Measurements from ENCODE around the gene TMEM219.
A peak's percentile ranks its signal among the peaks of the same experiment; 100 is the strongest.
"Not testable (repeated sequence)": the region's sequence is repeated elsewhere in the genome, so short reads cannot be mapped to it uniquely, and the experiment has no call there.

Gene TMEM219

DNA sequence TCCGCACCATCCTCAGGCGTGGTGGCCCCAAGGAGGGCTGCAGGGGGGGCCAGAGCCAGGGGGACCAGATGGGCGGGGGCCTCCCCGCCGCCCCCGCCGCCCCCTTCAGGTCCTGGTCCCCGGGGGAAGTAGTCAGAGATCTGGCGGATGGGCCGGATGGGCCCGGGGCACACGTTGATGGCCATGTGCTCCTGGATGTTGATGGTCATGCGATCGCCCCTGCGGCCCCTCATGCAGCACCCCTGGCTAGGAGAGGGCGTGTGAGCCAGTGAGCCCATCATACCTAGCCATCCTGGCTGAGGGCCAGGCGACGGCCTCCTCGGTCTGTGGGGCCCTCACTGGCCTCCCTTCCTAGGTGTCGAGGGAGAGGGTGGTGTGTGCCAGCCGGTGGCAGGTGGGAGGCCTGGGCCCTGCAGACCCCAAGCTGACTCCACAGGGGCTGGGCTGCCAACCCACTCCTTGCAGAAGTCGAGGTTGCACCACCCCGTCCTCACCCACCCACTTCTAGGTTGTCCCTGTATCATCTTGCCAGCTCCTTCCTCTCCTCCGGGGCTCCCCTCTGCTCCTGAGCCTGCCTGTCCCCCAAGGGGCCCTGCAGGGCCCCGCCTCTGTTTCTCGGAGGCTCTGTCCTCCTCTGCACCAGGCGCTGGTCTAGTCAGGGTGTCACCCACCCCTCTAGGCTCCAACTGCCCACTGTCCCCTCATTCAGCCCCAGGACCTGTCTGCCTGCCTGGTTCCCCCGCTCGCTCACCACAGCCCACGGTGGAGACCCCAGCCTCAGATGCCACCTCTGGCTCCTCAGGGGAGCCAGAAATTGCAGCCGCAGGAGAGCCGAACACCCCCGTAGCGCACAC is 48.3 kb downstream of the TMEM219 start:
- peaks cover 10% of the 10 kb centered on the region for H3K4me1 ChIP-seq (ENCODE audit: insufficient read depth, low read length)
- no peaks in the 10 kb centered on the region for H3K27me3 ChIP-seq (ENCODE audit: insufficient read depth, low read length)
- H3K36me3 ChIP-seq (ENCODE audit: insufficient read depth, low read length) = no peaks in the 10 kb centered on the region
- peak overlapping the region; percentile 71 for H3K4me3 ChIP-seq (ENCODE audit: low read length)
- H2AFZ ChIP-seq (ENCODE audit: low read depth, low read length) = peak overlapping the region; percentile 92
- no peaks in the 10 kb centered on the region for H3K9me3 ChIP-seq (ENCODE audit: low read length)

DNA sequence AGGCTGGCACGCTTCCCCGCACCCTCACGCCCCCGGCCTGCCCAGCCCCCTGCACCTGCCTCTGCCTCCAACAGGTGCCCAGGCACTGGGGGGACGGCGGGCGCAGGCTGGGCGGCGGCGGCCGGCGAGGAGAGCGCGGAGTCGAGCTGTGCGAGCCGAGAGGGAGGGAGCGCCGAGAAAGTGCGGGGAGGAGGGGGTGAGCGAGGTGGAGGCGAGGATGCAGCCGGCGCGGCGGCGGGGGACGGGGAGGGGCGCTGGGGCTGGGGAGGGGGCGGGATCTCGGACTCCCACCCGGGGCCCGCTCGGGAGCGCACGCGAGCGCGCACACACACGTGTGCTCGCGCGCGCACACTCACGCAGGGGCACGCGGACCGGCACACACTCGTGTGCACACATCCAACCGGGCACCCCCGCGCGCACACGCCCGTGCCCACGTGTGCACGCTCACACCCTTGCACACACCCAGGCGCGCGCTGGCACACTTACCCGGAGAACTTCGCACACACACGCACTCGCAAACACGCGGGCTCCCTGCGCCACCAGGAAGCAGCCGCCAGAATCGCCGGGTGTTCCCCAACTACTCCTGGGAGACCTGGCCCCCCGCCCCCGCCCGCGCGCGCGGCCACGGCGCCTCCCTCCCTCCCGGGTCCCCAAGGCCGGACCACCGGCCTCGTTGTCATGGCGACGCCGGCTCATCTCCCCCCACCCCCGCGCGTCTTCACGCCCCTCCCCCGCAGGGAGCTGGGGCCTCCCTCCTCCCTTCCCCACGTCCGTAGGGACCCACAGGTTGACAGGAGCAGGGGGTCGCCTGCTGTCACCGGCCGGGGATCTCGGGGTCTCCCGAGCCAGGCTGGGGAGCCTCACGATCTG is 49.2 kb downstream of the TMEM219 start, which contains the start of gene DOC2A:
DOC2A (minus strand) TSS at position 184 of the 870 bp plus-strand sequence. CDS start 805 bp downstream, outside the sequence.
- Histone ChIP-seq H3K36me3 (ENCODE audit: insufficient read depth, low read length) (no peaks in the 10 kb centered on the region), H3K4me3 (ENCODE audit: low read length) (peak within 1 kb of the TSS; percentile 71), H3K9me3 (ENCODE audit: low read length) (no peaks in the 10 kb centered on the region)

DNA sequence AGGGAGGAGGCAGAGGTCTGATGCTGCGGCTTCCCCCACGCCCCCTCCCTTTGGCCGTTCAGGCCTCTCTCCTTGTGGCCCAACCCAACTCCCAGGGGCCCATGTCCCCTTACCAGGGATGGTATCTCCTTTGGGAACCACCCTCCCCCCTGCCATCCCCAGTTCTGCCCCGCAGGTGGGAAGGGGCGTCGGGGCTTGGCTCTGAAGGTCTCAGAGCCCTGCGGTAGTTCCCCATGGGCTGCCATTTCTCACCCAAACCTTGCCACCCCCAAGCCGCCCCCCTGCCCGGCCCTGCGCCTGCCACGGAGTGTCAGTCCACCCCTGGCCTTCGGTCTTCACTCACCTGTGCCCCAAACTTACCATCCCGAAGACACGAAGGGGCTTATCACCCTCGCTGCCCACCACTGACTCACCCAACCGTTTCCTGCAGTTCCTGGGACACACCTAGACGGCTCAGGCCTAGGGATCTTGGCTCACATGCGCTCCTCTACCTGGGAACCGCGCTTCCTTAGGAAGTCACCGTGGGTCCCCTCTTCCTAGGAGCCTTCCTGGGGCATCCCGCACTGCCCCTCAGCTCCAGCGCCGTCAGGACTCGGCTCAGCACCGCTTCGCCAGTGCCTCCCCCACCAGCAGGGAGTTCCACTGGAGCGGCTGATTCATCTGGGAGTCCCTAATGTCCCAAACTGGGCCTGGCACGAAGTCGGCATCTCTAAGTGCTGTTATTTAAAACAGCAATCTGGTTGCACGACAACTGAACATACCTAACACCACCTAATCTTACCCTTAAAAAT is 50.0 kb downstream of the TMEM219 start:
- H3K36me3 ChIP-seq (ENCODE audit: insufficient read depth, low read length) = no peaks in the 10 kb centered on the region
- H3K4me1 ChIP-seq (ENCODE audit: insufficient read depth, low read length) = peaks cover 10% of the 10 kb centered on the region
- H3K4me3 ChIP-seq (ENCODE audit: low read length) = peak overlapping the region; percentile 7
- H2AFZ ChIP-seq (ENCODE audit: low read depth, low read length) = no peak overlapping the region
- H3K9me3 ChIP-seq (ENCODE audit: low read length) = no peaks in the 10 kb centered on the region
- H3K27me3 ChIP-seq (ENCODE audit: insufficient read depth, low read length) = no peaks in the 10 kb centered on the region

More for the DNA sequence above, 49.2 kb downstream of the TMEM219 start, which contains the start of gene DOC2A:
- Histone ChIP-seq H2AFZ (ENCODE audit: low read depth, low read length) (peak within 1 kb of the TSS; percentile 92), H3K4me1 (ENCODE audit: insufficient read depth, low read length) (peaks cover 10% of the 10 kb centered on the region), H3K27me3 (ENCODE audit: insufficient read depth, low read length) (no peaks in the 10 kb centered on the region)

DNA sequence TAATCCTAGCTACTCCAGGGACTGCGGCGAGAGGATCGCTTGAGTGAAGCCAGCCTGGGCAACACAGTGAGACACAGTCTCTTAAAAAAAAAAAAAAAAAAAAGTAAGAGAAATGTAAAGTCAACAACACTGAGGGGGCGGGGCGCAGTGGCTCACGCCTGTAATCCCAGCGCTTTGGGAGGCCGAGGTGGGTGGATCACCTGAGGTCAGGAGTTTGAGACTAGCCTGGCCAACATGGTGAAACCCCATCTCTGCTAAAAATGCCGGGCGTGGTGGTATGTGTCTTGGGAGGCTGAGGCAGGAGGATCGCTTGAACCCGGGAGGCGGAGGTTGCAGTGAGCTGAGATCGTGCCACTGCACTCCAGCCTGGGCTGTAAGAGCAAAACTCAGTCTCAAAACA is 50.7 kb downstream of the TMEM219 start:
- H3K9me3 ChIP-seq (ENCODE audit: low read length); H3K36me3 ChIP-seq (ENCODE audit: insufficient read depth, low read length); H3K27me3 ChIP-seq (ENCODE audit: insufficient read depth, low read length); H3K4me3 ChIP-seq (ENCODE audit: low read length); H2AFZ ChIP-seq (ENCODE audit: low read depth, low read length): not testable (repeated sequence)
- peaks cover 10% of the 10 kb centered on the region for H3K4me1 ChIP-seq (ENCODE audit: insufficient read depth, low read length)

DNA sequence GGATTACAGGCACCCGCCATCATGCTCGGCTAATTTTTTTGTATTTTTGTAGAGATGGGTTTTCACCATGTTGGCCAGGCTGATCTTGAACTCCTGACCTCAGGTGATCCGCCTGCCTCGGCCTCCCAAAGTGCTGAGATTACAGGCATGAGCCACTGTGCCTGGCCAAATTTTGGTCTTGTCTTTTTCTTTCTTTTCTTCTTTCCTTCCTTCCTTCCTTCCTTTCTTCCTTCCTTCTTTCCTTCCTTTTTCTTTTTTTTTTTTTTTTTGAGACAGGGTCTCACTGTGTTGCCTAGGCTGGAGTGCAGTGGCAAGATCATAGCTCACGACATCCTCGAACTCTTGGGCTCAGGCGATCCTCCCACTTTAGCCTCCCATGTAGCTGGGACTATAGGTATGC is 53.6 kb downstream of the TMEM219 start:
- H3K27me3 ChIP-seq (ENCODE audit: insufficient read depth, low read length); H3K4me3 ChIP-seq (ENCODE audit: low read length); H3K9me3 ChIP-seq (ENCODE audit: low read length); H3K36me3 ChIP-seq (ENCODE audit: insufficient read depth, low read length); H2AFZ ChIP-seq (ENCODE audit: low read depth, low read length); H3K4me1 ChIP-seq (ENCODE audit: insufficient read depth, low read length): not testable (repeated sequence)

DNA sequence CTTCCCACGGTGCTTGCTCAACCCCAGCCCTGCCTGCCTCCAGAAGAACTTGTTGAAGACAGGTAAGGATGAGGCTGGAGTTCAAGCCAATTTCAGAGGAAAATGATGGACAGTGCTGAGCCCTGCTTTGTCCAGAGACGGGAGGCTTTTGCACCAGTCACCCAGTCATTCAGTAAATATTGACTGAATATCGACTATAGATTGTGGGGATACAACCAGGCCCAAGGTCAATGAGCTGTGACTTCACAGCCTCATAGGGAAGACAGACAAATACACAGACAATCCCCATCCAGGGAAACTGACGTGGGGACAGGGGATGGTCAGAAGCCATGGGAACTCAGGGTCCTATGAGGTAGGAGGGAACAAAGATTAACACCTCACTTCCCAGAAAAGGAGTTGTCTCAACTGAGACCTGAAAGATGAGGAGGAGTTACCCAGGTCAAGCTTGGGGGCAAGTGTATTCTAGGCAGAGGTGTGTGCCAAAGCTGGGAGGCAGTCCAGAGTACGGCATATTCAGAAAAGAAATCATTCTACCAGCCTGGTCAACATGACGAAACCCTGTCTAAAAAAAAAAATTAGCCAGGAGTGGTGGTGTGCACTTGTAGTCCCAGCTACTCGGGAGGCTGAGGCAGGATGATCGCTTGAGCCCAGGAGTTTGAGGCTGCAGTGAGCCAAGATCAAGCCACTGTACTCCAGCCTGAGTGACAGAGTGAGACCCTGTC is 54.8 kb downstream of the TMEM219 start:
- Histone ChIP-seq H3K9me3 (ENCODE audit: low read length) (no peaks in the 10 kb centered on the region), H3K27me3 (ENCODE audit: insufficient read depth, low read length) (no peaks in the 10 kb centered on the region), H3K4me3 (ENCODE audit: low read length) (no peak overlapping the region), H2AFZ (ENCODE audit: low read depth, low read length) (no peak overlapping the region), H3K4me1 (ENCODE audit: insufficient read depth, low read length) (no peaks in the 10 kb centered on the region), H3K36me3 (ENCODE audit: insufficient read depth, low read length) (no peaks in the 10 kb centered on the region)

DNA sequence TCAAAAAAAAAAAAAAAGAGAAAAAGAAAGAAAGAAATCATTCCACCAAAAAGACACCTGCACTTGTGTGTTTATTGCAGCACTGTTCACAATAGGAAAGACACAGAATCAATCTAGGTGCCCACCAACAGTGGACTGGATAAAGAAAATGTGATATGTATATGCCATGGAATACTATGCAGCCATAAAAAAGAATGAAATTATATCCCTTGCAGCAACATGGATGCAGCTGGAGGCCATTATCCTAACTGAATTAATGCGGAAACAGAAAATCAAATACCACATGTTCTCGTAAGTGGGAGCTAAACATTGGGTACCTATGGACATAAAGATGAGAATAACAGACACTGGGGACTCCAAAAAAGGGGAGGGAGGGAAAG is 55.4 kb downstream of the TMEM219 start:
- H3K4me1 ChIP-seq (ENCODE audit: insufficient read depth, low read length) = no peaks in the 10 kb centered on the region
- no peak overlapping the region for H3K4me3 ChIP-seq (ENCODE audit: low read length)
- no peaks in the 10 kb centered on the region for H3K27me3 ChIP-seq (ENCODE audit: insufficient read depth, low read length)
- H3K36me3 ChIP-seq (ENCODE audit: insufficient read depth, low read length) = no peaks in the 10 kb centered on the region
- H3K9me3 ChIP-seq (ENCODE audit: low read length) = no peaks in the 10 kb centered on the region
- H2AFZ ChIP-seq (ENCODE audit: low read depth, low read length) = no peak overlapping the region

DNA sequence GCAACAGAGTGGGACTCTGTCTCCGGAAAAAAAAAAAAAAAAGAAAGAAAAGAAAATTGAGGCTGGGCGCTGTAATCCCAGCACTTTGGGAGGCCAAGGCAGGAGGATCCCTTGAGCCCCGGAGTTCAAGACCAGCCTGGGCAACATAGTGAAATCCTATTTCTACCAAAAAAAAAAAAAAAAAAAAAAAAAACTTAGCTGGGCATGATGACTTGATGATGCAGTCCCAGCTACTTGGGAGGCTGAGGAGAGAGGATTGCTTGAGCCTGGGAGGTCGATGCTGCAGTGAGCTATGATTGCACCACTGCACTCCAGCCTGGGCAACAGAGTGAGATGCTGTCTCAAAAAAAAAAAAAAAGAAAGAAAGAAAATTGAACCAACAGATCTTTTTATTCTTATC is 56.1 kb downstream of the TMEM219 start:
- not testable (repeated sequence) for H2AFZ ChIP-seq (ENCODE audit: low read depth, low read length); H3K4me3 ChIP-seq (ENCODE audit: low read length); H3K36me3 ChIP-seq (ENCODE audit: insufficient read depth, low read length); H3K4me1 ChIP-seq (ENCODE audit: insufficient read depth, low read length); H3K27me3 ChIP-seq (ENCODE audit: insufficient read depth, low read length); H3K9me3 ChIP-seq (ENCODE audit: low read length)

DNA sequence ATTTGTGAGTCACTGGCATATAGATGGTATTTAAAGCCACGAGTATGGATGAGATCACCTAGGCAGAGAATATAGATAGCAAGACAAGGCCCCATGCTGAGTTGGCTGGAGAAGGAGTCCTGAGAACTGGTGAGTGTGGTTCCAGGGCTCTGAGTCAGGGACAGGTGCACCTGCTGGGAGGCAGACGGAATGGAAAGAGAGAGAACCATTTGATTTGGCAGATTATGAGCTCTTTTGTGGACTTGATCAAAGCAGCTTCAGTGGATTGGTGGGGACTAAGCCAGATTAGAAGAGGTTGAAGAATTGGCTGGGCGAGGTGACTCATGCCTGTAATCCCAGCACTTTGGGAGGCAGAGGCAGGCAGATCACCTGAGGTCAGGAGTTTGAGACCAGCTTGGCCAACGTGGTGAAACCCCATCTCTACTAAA is 56.9 kb downstream of the TMEM219 start:
- no peaks in the 10 kb centered on the region for H3K9me3 ChIP-seq (ENCODE audit: low read length)
- no peaks in the 10 kb centered on the region for H3K27me3 ChIP-seq (ENCODE audit: insufficient read depth, low read length)
- H3K4me3 ChIP-seq (ENCODE audit: low read length) = no peak overlapping the region
- no peaks in the 10 kb centered on the region for H3K4me1 ChIP-seq (ENCODE audit: insufficient read depth, low read length)
- H3K36me3 ChIP-seq (ENCODE audit: insufficient read depth, low read length) = no peaks in the 10 kb centered on the region
- H2AFZ ChIP-seq (ENCODE audit: low read depth, low read length) = no peak overlapping the region
